Measurements from ENCODE around the gene FRMD5. TPM values are rescaled to one million over a fixed set of nuclear protein-coding genes. Genes with fewer than 3 reads are reported as not detected.

The FRMD5 gene
- total RNA-seq, 1 donor from 2014 or later, result 4.3 TPM

GRCh38 chr15:43927203-43927602 is 267.9 kb downstream of the FRMD5 start:
- DNase-seq (ENCODE audit: low read depth), result no peak

- no peak for DNase-seq (ENCODE audit: low read depth)
Observed at GRCh38 chr15:43923553-43923952, 271.5 kb downstream of the FRMD5 start.

GRCh38 chr15:43922021-43922420 is 273.1 kb downstream of the FRMD5 start:
- DNase-seq (ENCODE audit: low read depth), result no peak

GRCh38 chr15:43920815-43921214 is 274.3 kb downstream of the FRMD5 start:
- DNase-seq (ENCODE audit: low read depth), result peak; percentile 15

GRCh38 chr15:43920254-43920600 is 274.8 kb downstream of the FRMD5 start:
- DNase-seq (ENCODE audit: low read depth), result no peak

- DNase-seq (ENCODE audit: low read depth), result no peak
Observed at GRCh38 chr15:43919540-43920253, 275.4 kb downstream of the FRMD5 start.

- DNase-seq (ENCODE audit: low read depth), result no peak
Observed at GRCh38 chr15:43918717-43919116, 276.4 kb downstream of the FRMD5 start.

- no peak for DNase-seq (ENCODE audit: low read depth)
Observed at GRCh38 chr15:43916326-43916660, 278.8 kb downstream of the FRMD5 start.

GRCh38 chr15:43915631-43916325 is 279.3 kb downstream of the FRMD5 start:
- DNase-seq (ENCODE audit: low read depth), result no peak

GRCh38 chr15:43913941-43914340 is 281.1 kb downstream of the FRMD5 start:
- peak; percentile 15 for DNase-seq (ENCODE audit: low read depth)

GRCh38 chr15:43913026-43913780 is 281.9 kb downstream of the FRMD5 start:
- peak; percentile 100 for DNase-seq (ENCODE audit: low read depth)

GRCh38 chr15:43912208-43912607 is 282.9 kb downstream of the FRMD5 start:
- no peak for DNase-seq (ENCODE audit: low read depth)

GRCh38 chr15:43911235-43911781 is 283.8 kb downstream of the FRMD5 start:
- peak; percentile 81 for DNase-seq (ENCODE audit: low read depth)

GRCh38 chr15:43908516-43909050 is 286.5 kb downstream of the FRMD5 start:
- no peak for DNase-seq (ENCODE audit: low read depth)

- no peak for DNase-seq (ENCODE audit: low read depth)
Observed at GRCh38 chr15:43905755-43906154, 289.3 kb downstream of the FRMD5 start.

GRCh38 chr15:43903864-43904290 is 291.2 kb downstream of the FRMD5 start:
- peak; percentile 34 for DNase-seq (ENCODE audit: low read depth)

GRCh38 chr15:43901495-43901894 is 293.6 kb downstream of the FRMD5 start:
- no peak for DNase-seq (ENCODE audit: low read depth)

- DNase-seq (ENCODE audit: low read depth), result no peak
Observed at GRCh38 chr15:43900996-43901395, 294.1 kb downstream of the FRMD5 start.

- no peak for DNase-seq (ENCODE audit: low read depth)
Observed at GRCh38 chr15:43899928-43900327, 295.1 kb downstream of the FRMD5 start.

GRCh38 chr15:43898891-43899290 is 296.2 kb downstream of the FRMD5 start:
- no peak for DNase-seq (ENCODE audit: low read depth)

- DNase-seq (ENCODE audit: low read depth), result no peak
Observed at GRCh38 chr15:43896543-43896942, 298.5 kb downstream of the FRMD5 start.

GRCh38 chr15:43895586-43895985 is 299.5 kb downstream of the FRMD5 start:
- no peak for DNase-seq (ENCODE audit: low read depth)

Measured in renal cortical epithelial cell (primary cell).